Measurements from ENCODE around the gene SAFB.

Gene SAFB

GRCh38 chr19:5628919-5629481, 6.1 kb downstream of the SAFB start:
- DNase-seq = no peak

DNA sequence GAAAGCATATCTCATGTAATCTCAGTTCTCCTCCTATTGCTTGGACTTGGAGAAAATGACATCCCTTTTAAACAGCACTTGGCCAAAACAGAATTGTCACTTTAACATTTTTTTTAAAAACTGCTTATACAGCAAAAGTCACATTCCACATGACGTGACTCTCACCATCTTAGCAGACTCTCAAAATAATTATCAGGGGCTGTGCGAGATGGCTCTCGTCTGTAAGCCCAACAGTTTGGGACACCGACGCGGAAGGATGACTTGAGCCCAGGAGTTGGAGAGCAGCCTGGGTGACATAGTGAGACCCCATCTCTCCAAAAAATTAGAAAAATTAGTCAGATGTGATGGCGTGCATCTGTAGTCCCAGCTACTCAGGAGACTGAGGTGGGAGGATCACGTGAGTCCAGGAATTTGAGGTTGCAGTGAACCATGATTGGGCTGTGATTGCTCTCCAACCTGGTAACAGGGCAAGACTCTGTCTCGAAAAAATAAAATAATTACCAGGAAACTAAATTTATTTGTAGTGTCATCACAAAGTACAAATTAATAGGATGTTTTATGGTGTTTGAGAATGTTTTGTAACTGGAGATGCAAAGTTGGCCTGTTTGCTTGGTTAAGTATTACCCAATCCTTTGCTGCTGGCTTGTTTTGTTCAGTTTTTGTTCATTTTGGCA, 8.8 kb downstream of the SAFB start:
- DNase-seq = no peak

GRCh38 chr19:5632241-5632612, 9.3 kb downstream of the SAFB start:
- no peak for DNase-seq

DNA sequence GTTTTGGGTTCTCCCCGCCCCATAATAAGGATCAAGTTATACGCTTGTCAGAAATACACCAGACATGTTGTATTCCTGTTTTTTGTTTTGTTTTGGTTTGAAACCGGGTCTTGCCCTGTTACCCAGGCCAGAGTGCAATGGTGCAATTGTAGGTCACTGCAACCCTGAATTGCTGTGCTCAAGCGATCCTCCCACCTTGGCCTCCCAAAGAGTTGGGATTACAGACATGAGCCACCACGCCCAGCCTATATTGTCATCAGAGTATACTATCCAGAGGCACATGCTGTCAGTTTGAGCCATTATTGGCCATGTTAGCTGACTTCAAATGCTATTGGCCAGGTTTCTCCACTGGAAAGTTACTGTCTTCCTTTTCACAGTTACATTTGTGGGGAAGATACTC, 9.8 kb downstream of the SAFB start:
- DNase-seq = no peak

DNA sequence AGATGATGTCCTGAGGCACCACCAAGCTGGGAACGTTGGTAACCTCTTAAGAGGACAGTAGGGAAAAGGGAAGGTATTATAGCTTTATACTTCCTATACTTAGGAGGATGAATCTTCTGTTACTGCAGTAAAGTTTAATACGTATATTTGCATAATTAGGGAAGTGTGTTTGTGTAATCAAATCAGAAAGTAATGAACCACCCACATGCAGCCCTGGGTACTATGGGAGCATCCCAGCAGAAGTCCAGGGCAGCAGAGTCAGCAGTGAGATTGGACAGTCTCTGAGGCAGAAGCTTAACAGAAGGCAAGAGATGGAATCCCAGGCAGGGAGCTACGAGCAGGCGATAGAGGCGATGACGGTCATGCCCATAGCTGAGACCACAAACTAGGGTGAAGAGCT, 12.5 kb downstream of the SAFB start:
- no peak for DNase-seq

DNA sequence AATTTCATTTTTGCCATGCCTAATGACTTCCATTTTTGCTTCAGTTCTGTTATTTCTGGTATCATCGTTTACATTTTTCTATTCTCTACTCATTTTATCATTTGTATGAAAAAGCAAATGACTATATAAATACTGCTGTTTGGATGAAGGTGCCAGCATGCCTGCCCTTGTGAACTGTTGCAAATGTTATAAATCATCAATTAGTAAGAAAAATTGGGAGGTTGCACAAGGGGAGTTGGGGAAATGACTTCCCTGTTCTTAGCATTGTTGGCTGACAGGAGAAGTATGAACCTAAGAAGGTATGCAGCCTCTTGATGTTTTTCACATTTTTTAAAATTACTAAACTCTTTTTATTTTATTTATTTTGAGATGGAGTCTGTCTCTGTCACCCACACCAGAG, 15.1 kb downstream of the SAFB start:
- DNase-seq = no peak

GRCh38 chr19:5641171-5641570, 18.3 kb downstream of the SAFB start:
- DNase-seq = no peak

DNA sequence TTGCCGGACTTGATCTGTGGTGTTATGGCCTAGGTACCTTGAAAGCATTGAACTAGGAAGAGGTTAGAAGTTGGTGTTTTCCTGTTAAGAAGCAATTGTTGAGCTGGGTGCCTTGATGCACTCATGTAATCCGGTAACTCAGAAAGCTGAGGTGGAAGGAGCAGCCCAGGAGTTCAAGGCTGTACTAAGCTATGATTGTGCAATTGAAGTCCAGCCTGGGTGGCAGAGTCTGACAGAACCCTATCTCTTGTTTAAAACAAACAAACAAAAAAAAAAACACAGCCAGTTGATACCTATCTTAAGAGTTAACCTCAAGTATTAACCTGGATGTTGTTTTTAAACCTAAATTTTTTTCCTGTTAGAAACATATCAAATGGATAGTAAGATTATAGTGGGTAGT, 19.3 kb downstream of the SAFB start:
- DNase-seq = no peak

DNA sequence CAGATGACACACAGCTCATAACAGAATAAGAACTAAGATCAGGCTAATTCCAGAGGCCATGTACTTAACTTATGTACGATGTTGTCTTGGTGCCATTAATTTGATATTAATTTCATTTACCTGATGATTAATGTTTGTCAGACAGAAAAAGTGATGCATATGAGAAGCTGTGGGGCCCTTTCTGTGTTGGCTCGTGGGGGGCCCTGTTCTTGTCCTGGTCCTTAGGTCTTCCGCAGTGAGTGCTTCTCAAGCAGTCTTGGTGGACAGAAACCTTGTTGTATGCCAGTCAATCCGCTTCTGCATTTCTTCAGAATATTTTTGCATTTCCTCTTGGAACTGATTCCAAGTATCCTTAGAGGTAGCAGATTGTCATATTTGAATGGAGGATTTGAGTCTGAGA, 20.2 kb downstream of the SAFB start:
- no peak for DNase-seq

- DNase-seq = no peak
Observed at GRCh38 chr19:5644037-5644436, 21.2 kb downstream of the SAFB start.

DNA sequence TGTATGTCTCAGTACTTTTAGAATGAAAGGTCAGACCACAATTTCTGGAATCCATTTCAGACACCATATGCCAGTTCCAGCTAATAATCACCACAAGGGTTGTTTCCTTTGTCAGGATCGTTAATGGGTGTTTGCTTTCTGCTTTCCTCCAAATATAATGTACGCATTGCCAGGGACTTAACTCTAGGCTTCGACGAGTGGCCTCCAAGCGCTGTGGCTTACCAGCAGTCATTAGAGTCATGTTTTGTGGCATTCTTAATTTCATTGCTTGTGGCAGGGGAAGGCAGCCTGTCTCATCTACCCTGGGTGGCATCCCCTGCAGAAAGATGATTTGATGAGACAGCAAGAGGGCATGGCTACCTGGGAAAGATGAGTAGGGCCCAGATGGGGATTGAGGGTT, 22.5 kb downstream of the SAFB start:
- no peak for DNase-seq

DNA sequence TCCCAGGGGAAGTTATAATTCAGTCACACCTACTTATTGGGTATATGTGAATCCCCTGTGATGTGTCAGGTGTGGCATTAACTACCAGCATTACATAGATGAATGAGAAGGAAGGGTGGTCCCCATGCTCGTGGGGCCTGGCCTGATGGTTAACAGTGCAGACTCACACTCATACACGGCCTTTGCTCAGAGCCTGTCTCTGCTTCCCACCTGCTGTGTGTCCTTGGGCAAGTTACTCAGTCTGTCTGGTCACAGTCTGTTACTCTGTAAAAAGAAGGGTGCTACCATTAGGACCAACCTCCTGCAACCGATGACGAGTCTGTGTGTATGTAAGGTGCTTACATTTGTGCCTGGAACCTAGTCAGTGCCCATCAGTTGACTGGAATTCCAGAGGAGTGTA, 23.8 kb downstream of the SAFB start:
- DNase-seq = no peak

DNA sequence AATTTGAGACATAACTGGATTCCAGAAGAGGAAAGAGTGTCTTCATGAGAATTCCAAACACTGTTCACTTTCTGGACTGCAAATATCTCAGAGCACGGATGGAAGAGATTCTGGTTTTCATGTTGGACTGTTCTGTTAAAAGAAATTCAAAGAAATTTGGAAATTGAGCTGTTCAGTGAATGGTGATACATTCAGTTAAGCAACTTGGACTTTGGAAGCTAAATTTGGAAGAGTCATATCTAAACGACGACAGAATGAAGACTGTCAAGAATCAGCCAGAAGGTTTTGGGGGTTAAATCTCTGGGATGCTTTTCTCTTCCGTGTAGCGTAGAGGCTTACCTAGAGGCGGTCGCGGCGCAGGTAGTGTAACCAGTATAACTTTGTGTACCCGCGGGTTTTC, 25.6 kb downstream of the SAFB start:
- DNase-seq = no peak

DNA sequence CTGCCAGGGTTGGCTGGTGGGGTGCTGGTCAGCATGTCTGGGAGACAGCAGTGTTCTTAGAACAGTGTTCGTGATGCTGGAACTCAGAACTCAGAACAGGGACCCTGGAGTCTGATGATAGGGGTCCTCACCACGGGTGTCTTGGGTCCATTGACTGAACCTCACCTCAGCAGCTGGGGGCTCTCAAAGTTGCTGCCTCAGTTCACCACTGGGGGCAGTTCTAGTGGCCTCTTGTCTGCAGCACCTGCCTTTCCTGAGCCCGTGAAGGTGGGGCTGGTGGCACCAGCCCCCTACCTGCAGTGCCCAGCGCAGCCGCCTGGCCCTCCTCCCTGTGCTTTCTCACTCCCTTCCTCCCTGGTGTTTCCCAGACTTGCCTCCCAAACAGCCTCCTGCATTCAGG, 28.5 kb downstream of the SAFB start:
- DNase-seq = no peak

DNA sequence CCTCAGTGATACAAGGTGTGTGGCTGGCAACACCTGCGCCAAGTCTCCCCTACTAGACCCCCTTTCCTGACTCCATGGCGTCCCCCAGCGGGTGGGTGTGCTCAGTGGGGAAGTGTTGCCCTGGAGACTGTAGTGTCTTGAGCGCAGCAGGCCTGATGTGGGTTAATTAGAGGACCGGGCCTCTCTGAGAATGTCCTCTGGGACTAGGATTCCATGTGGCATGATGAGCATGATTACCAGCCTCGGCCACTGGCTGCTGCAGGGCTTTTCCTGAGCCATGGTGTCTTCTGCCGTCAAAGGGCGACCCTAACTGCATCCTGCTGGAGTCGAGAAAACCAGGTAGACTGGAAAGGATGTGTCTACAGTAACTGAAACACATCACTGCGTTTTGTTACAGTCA, 29.4 kb downstream of the SAFB start:
- DNase-seq = no peak

GRCh38 chr19:5654931-5655330, 32.0 kb downstream of the SAFB start:
- DNase-seq = no peak

DNA sequence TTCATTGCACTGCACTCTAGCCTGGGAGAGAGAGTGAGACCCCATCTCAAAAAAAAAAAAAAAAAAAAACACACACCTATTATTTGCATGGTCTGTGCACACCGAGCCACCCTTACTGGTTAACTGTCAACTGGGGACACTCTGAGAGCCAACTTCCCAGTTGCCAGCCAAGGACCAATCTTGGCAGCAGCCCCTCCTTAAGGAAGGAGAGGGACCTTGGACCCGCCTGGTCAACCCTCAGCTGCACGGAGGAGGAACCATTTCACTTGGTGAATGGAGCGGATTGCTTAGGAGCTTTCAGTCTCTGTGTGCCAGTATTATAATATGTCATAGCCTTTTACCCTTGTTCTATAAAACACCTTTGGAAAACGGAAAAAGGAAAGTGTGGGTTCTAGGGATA, 32.5 kb downstream of the SAFB start:
- no peak for DNase-seq

DNA sequence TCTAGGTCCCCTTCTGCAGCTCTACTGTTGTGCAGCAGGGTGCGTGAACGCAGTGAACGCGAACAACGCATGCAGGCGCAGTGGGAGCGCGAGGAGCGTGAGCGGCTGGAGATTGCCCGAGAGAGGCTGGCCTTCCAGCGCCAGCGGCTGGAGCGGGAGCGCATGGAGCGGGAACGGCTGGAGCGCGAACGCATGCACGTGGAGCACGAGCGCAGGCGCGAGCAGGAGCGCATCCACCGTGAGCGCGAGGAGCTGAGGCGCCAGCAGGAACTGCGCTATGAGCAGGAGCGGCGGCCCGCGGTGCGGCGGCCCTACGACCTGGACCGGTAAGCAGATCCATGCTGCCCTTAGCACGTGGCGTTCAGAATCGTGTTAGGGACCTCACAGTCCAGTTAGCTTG, 38.6 kb downstream of the SAFB start:
- DNase-seq = no peak

- DNase-seq = no peak
Observed at GRCh38 chr19:5663904-5664303, 41.0 kb downstream of the SAFB start.

DNA sequence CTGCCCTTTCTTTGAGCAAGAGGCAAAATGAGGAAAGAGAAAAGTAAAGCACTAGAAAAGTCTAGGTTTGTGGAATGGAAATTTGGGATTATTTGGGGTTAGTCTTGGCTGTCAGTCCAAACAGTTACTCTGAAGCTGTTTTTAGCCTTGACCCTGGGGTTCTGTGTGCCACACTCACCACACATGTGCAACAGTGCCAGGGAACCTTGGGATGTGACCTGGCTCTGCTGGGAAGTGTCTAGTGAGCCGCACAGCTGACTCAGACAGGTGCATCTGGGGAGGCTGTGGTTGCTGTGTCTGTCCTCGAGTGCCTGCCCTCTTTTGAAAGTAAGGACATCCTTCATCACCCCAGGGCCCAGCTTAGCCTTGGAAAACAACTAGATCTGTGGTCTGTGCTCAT, 41.6 kb downstream of the SAFB start:
- DNase-seq = no peak

- no peak for DNase-seq
Observed at GRCh38 chr19:5665781-5666513, 43.1 kb downstream of the SAFB start.

- DNase-seq = no peak
Observed at GRCh38 chr19:5666921-5667610, 44.2 kb downstream of the SAFB start.

- no peak for DNase-seq
Observed at GRCh38 chr19:5667751-5668271, 44.9 kb downstream of the SAFB start.

GRCh38 chr19:5669212-5669611, 46.3 kb downstream of the SAFB start:
- no peak for DNase-seq
